ENCODE results near the gene UGT2B11.
A peak's percentile ranks its signal among the peaks of the same experiment; 100 is the strongest.
"Not testable (repeated sequence)": the region's sequence is repeated elsewhere in the genome, so short reads cannot be mapped to it uniquely, and the experiment has no call there.

- TF ChIP-seq CTCF (IDR thresholded peaks at IDR 0.05; ENCODE audit: low read depth, low read length, poor library complexity, severe bottlenecking), result peak; percentile 44
- TF ChIP-seq EZH2phosphoT487 (IDR thresholded peaks at IDR 0.05; ENCODE audit: borderline replicate concordance, low read length), result not testable (repeated sequence)
Observed at GRCh38 chr4:69170233-69171134, 44.1 kb downstream of the UGT2B11 start.
